Measurements from ENCODE around the gene DPCD. TPM values are rescaled to one million over a fixed set of nuclear protein-coding genes. Genes with fewer than 3 reads are reported as not detected.

Gene DPCD
- polyA plus RNA-seq, 2 donors, result 17.3 to 28.3 TPM

DNA sequence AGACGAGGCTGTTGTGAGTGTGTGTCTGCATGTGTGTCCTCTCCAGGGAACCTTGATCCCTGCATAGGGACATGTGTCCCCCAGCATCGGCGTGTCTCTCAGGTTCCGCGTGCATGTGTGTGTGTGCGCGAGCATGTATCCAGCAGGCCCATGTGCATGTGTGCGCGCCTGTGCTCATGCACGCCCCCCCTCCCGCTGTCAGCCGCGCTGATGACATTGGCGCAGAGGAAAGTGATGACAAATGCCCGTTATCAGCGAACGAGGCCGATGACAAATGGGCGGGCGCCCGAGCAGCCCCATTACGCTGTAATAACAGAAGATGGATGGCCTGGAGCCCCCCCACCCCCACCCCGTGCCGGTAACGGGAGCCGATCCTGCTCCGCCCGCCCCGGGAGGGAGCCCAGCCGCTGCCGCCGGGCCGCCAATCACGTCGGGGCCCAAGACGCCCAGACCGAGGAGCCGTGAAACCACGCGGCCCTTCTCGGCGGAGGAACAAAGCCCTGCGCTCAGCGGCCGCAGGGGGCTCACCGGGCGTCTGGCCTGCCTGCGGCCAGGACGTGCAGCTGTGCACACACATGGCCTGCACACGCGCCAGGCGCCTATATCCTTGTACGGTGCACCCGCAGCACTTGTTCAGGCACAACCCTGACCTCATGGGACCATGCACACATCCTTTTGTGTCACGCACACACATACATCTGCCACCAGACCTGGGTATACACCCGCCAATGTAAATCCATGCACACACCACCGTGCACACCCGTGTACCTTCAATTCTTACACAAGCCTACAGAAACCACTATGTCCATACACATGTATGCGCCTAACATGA, 21.6 kb upstream of the DPCD start:
- Histone ChIP-seq H3K4me1 (ENCODE audit: control insufficient read depth in 2 of 2, insufficient read depth in 2 of 2, low read length in 1 of 2) (peaks cover 0 to 20% of the 10 kb centered on the region in 2 donors), H3K27me3 (ENCODE audit: control insufficient read depth in 1 of 2, insufficient read depth in 2 of 2, low read length in 2 of 2) (peaks cover 0 to 9% of the 10 kb centered on the region in 2 donors), H3K36me3 (ENCODE audit: control insufficient read depth in 2 of 2, insufficient read depth in 2 of 2, low read length in 1 of 2) (no peaks in the 10 kb centered on the region), H3K27ac (ENCODE audit: low read depth in 2 of 2, low read length in 1 of 2) (no peak overlapping the region), H3K4me3 (ENCODE audit: low read depth in 1 of 2, low read length in 2 of 2) (no peak overlapping the region), H3K9me3 (ENCODE audit: control insufficient read depth in 2 of 2, insufficient read depth in 1 of 2, low read depth in 1 of 2, low read length in 1 of 2) (no peaks in the 10 kb centered on the region)
- 10 to 11% methylated on average over 59 of the region's 59 CpGs for WGBS, 2 donors

DNA sequence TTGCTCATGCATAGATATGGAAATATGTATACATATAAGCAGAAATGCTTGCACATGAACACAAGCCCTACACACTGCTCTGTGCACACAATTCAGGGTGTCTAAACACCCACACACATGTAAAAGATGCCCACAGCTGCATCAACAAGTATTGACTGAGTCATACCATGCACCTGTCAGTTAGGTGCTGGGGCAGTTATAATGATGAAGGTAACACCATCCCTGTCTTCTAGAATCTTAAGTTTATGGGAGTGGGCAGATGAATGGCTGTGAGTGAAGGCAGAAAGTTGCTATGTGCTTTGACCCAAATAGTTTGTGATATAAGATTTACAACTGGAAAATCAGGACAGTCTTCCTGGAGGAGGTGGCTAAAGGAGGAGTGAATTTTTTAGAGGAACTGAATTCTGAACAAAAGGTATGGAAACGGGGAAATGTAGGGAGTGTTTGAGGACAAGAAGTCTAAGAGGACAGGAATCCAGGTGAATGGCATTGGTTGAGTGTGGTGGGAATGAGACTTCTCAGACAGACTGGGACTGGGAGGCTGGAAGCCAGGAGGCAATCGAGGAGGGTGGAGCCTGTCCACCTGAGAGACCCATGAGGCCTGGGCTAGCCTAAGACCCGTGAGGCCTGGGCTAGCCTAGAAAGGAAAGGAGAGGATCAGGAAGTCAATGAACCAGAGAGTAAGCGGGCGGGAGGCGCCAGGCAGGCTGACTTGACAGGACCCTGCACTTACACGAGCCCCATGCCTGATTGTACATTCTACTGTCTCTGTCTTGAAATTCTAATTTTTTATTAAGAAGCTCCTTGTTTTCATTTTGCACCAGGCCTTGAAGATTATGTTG, 20.7 kb upstream of the DPCD start:
- H3K27ac ChIP-seq (ENCODE audit: low read depth in 2 of 2, low read length in 1 of 2), result no peak overlapping the region
- H3K4me1 ChIP-seq (ENCODE audit: control insufficient read depth in 2 of 2, insufficient read depth in 2 of 2, low read length in 1 of 2), result peaks cover 0 to 20% of the 10 kb centered on the region in 2 donors
- no peaks in the 10 kb centered on the region for H3K36me3 ChIP-seq (ENCODE audit: control insufficient read depth in 2 of 2, insufficient read depth in 2 of 2, low read length in 1 of 2)
- H3K27me3 ChIP-seq (ENCODE audit: control insufficient read depth in 1 of 2, insufficient read depth in 2 of 2, low read length in 2 of 2), result peaks cover 0 to 9% of the 10 kb centered on the region in 2 donors
- no peak overlapping the region for H3K4me3 ChIP-seq (ENCODE audit: low read depth in 1 of 2, low read length in 2 of 2)
- no peaks in the 10 kb centered on the region for H3K9me3 ChIP-seq (ENCODE audit: control insufficient read depth in 2 of 2, insufficient read depth in 1 of 2, low read depth in 1 of 2, low read length in 1 of 2)
- 55 to 57% methylated on average over 7 of the region's 7 CpGs for WGBS, 2 donors

DNA sequence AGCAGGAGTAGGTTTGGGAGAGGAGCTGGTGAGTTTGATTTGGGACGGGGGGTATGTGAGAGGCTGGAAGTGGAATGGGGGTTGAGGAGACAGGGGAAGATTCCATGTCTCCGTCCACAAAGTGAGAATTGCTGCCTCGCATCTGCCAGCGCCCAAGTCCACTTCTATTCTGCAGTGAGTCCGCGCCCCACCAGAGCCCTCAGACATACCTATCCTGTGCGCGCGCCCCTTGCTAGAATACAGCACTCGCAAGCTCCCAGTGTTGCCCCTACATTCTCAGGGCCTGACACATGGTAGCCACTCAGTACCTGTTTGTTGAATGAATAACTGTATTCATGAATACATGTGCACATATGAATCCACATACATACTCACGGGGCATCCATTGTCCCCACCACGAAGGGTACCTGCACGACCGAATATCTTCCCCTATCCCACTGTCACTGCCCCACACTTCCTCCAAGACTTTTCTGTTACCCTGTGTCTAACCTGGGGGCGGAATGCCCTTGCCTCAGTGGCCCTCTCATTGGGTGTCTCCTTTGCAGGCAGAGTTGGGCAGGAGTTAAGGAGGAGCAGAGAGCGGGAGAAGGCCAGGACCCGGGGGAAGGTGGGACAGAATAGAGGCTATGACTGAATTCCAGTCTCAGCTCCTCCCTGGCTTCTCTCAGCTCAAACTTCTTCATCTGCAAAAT, 19.9 kb upstream of the DPCD start:
- H3K9me3 ChIP-seq (ENCODE audit: control insufficient read depth in 2 of 2, insufficient read depth in 1 of 2, low read depth in 1 of 2, low read length in 1 of 2), result peaks cover 0 to 5% of the 10 kb centered on the region in 2 donors
- peaks cover 0 to 20% of the 10 kb centered on the region in 2 donors for H3K4me1 ChIP-seq (ENCODE audit: control insufficient read depth in 2 of 2, insufficient read depth in 2 of 2, low read length in 1 of 2)
- H3K4me3 ChIP-seq (ENCODE audit: low read depth in 1 of 2, low read length in 2 of 2), result no peak overlapping the region
- peaks cover 0 to 9% of the 10 kb centered on the region in 2 donors for H3K27me3 ChIP-seq (ENCODE audit: control insufficient read depth in 1 of 2, insufficient read depth in 2 of 2, low read length in 2 of 2)
- WGBS, 2 donors, result 82 to 84% methylated on average over 17 of the region's 17 CpGs
- H3K36me3 ChIP-seq (ENCODE audit: control insufficient read depth in 2 of 2, insufficient read depth in 2 of 2, low read length in 1 of 2), result no peaks in the 10 kb centered on the region
- no peak overlapping the region for H3K27ac ChIP-seq (ENCODE audit: low read depth in 2 of 2, low read length in 1 of 2)

DNA sequence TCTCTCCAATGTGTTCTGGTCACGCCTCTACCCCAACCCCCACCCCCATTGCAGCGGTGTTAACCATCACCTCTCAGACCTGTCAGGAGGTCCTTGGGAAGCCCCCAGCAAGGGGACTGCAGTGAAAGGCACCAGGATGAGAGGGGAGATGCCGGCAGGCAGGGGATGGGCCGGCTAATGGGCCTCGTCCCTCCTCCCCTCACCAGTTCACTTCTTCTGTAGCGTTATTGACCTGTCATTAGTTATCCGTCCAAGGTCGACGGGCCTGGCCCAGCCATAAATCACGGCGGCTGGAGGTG, 18.8 kb upstream of the DPCD start:
- Histone ChIP-seq H3K27me3 (ENCODE audit: control insufficient read depth in 1 of 2, insufficient read depth in 2 of 2, low read length in 2 of 2) (peaks cover 0 to 9% of the 10 kb centered on the region in 2 donors), H3K4me3 (ENCODE audit: low read depth in 1 of 2, low read length in 2 of 2) (no peak overlapping the region)

DNA sequence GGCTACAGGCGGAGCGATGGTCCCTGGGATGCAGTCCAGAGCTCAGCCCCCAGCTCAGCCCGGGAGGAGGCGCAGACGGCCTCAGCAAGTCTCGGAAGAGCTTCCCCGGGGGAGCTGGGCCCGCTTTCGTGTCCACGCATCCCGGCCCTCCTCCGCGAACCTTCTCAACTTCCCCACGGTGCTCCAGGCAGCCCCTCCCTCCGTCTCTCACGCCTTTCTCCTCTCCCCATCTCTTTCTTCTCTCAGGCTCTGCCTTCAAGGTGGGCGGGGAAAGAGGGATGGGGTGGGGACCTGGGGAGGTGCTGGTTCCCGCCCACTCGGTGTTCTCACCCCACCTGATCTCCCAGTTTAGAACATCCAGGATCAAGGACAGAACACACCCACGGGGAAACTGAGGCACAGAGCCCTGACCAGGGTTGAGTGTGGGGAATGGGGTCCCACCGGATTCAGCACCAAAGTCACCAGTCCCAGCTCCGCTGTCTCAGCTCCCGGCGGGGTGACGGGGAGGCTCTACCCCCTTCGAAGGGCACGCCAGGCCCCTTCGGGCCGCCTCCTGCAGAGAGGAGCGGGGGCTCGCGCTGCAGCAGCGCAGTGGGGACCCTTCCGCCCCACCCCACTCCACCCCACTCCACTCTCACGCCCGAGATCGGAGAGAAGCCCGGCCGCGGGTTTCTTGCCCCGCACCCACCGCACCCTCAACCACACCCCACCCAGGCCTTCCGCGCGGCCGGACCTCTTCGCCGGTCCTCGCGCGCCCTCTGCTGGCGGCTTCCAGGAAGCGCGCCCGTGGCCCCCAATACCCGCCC, 18.3 kb upstream of the DPCD start:
- peak overlapping the region; percentile 57 to 59 for H3K4me3 ChIP-seq (ENCODE audit: low read depth in 1 of 2, low read length in 2 of 2)
- WGBS, 2 donors, result 1 to 2% methylated on average over 46 to 56 of the region's 56 CpGs
- H3K4me1 ChIP-seq (ENCODE audit: control insufficient read depth in 2 of 2, insufficient read depth in 2 of 2, low read length in 1 of 2), result peaks cover 0 to 20% of the 10 kb centered on the region in 2 donors
- H3K9me3 ChIP-seq (ENCODE audit: control insufficient read depth in 2 of 2, insufficient read depth in 1 of 2, low read depth in 1 of 2, low read length in 1 of 2), result peaks cover 0 to 5% of the 10 kb centered on the region in 2 donors
- peak overlapping the region in 1 of 2 donors; percentile 47 for H3K27ac ChIP-seq (ENCODE audit: low read depth in 2 of 2, low read length in 1 of 2)
- H3K36me3 ChIP-seq (ENCODE audit: control insufficient read depth in 2 of 2, insufficient read depth in 2 of 2, low read length in 1 of 2), result no peaks in the 10 kb centered on the region
- peaks cover 0 to 9% of the 10 kb centered on the region in 2 donors for H3K27me3 ChIP-seq (ENCODE audit: control insufficient read depth in 1 of 2, insufficient read depth in 2 of 2, low read length in 2 of 2)

More for the DNA sequence above, 18.8 kb upstream of the DPCD start:
- Histone ChIP-seq H3K36me3 (ENCODE audit: control insufficient read depth in 2 of 2, insufficient read depth in 2 of 2, low read length in 1 of 2) (no peaks in the 10 kb centered on the region), H3K27ac (ENCODE audit: low read depth in 2 of 2, low read length in 1 of 2) (no peak overlapping the region), H3K9me3 (ENCODE audit: control insufficient read depth in 2 of 2, insufficient read depth in 1 of 2, low read depth in 1 of 2, low read length in 1 of 2) (peaks cover 0 to 5% of the 10 kb centered on the region in 2 donors), H3K4me1 (ENCODE audit: control insufficient read depth in 2 of 2, insufficient read depth in 2 of 2, low read length in 1 of 2) (peaks cover 0 to 20% of the 10 kb centered on the region in 2 donors)
- 10% methylated on average over 11 of the region's 11 CpGs for WGBS, 2 donors

DNA sequence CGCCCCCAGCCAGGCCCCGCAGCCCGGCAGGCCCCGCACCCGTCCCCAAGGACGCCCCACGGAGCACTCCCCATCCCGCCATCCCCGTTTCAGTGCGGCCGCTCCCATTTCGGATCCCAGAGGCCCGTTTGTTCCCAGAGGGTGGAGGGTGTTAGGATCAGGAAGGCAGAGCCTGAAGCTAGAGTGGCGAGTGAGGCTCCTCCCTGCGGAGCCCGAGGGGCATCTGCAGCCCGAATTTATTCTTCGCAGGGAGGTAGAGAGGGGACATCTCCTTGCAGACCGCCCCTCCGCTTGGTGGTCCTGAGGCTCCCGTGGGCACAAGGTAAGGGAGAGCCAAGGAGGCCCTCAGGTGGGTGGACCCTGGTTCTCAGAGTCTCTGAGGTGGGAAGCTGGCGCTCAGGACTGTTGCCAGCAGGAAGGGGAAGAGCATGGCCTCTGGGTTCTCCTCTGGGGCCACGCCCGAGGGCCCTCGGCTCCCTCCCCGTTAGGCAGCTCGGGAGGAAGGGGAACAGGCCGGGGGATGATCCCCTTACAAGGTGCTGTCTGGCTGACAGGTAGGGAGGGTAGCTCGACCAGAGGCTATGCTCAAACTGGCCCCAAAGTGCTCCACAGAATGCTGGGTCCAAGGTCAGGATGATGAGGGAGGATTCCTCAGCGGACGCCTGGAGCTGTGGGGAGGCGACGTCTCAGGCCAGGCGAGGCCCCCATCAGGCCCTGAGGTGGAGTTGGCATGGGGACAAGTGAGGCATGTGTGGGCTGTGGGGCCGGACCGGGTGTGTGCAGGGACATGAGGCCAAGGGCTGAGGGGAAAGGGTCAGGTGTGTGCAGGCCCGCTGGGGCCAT, 17.5 kb upstream of the DPCD start:
- 8% methylated on average over 36 to 37 of the region's 37 CpGs for WGBS, 2 donors
- Histone ChIP-seq H3K9me3 (ENCODE audit: control insufficient read depth in 2 of 2, insufficient read depth in 1 of 2, low read depth in 1 of 2, low read length in 1 of 2) (peaks cover 0 to 5% of the 10 kb centered on the region in 2 donors), H3K4me1 (ENCODE audit: control insufficient read depth in 2 of 2, insufficient read depth in 2 of 2, low read length in 1 of 2) (peaks cover 0 to 21% of the 10 kb centered on the region in 2 donors), H3K27ac (ENCODE audit: low read depth in 2 of 2, low read length in 1 of 2) (no peak overlapping the region), H3K27me3 (ENCODE audit: control insufficient read depth in 1 of 2, insufficient read depth in 2 of 2, low read length in 2 of 2) (peaks cover 0 to 9% of the 10 kb centered on the region in 2 donors), H3K36me3 (ENCODE audit: control insufficient read depth in 2 of 2, insufficient read depth in 2 of 2, low read length in 1 of 2) (no peaks in the 10 kb centered on the region), H3K4me3 (ENCODE audit: low read depth in 1 of 2, low read length in 2 of 2) (peak overlapping the region; percentile 12 to 59)

DNA sequence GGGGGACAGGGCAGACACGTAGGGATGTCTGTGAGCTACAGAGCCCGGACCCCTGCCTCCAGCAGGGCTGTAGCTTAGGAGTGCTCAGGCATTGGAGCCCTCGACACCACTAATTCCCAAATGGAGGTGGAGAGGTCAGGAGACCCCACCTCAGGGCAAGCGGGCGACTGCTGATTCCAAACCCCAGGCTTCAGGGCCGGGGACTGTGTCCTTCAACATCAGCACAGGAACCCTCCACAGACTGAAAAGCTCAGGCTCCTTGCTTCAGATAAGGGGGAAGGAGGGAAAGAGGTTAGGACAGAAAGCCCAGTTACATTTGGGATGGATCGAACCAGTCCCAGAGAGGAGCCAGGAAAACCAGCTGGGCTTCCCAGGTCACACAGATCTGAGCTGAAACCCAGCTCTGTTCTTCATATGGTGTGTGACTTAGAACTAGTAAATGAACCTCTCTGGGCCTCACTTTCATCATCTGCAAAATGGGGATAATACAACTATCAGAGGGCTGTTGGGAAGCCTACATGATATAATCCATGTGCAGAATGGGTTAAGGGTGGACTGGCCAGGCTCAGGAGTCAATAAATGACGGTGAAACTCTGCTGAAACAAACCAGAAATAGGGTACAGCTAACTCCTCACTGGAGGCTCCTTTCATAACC, 16.7 kb upstream of the DPCD start:
- Histone ChIP-seq H3K27ac (ENCODE audit: low read depth in 2 of 2, low read length in 1 of 2) (no peak overlapping the region), H3K36me3 (ENCODE audit: control insufficient read depth in 2 of 2, insufficient read depth in 2 of 2, low read length in 1 of 2) (no peaks in the 10 kb centered on the region), H3K9me3 (ENCODE audit: control insufficient read depth in 2 of 2, insufficient read depth in 1 of 2, low read depth in 1 of 2, low read length in 1 of 2) (peaks cover 0 to 5% of the 10 kb centered on the region in 2 donors), H3K4me3 (ENCODE audit: low read depth in 1 of 2, low read length in 2 of 2) (no peak overlapping the region), H3K27me3 (ENCODE audit: control insufficient read depth in 1 of 2, insufficient read depth in 2 of 2, low read length in 2 of 2) (peaks cover 0 to 4% of the 10 kb centered on the region in 2 donors), H3K4me1 (ENCODE audit: control insufficient read depth in 2 of 2, insufficient read depth in 2 of 2, low read length in 1 of 2) (peaks cover 0 to 17% of the 10 kb centered on the region in 2 donors)
- 64 to 73% methylated on average over 8 of the region's 8 CpGs for WGBS, 2 donors

DNA sequence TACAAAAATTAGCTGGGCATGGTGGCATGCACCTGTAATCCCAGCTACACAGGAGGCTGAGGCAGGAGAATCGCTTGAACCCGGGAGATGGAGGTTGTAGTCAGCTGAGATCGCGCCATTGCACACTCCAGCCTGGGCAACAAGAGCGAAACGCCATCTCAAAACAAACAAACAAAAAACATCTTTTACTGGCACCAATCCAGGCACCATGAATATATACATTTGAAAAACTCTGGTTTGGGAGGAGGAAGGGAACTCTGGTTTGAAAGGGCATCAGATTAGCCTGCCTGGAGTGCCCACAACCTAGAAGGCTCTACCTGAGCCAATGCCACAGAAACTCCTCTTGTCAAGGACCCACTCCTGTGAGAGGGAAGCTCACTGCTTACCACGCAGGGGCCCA, 16.0 kb upstream of the DPCD start:
- Histone ChIP-seq H3K27me3 (ENCODE audit: control insufficient read depth in 1 of 2, insufficient read depth in 2 of 2, low read length in 2 of 2) (peaks cover 0 to 2% of the 10 kb centered on the region in 2 donors), H3K4me1 (ENCODE audit: control insufficient read depth in 2 of 2, insufficient read depth in 2 of 2, low read length in 1 of 2) (peaks cover 0 to 13% of the 10 kb centered on the region in 2 donors), H3K27ac (ENCODE audit: low read depth in 2 of 2, low read length in 1 of 2) (no peak overlapping the region), H3K4me3 (ENCODE audit: low read depth in 1 of 2, low read length in 2 of 2) (no peak overlapping the region), H3K9me3 (ENCODE audit: control insufficient read depth in 2 of 2, insufficient read depth in 1 of 2, low read depth in 1 of 2, low read length in 1 of 2) (peaks cover 0 to 5% of the 10 kb centered on the region in 2 donors), H3K36me3 (ENCODE audit: control insufficient read depth in 2 of 2, insufficient read depth in 2 of 2, low read length in 1 of 2) (no peaks in the 10 kb centered on the region)
- WGBS, 2 donors, result 87 to 90% methylated on average over 7 of the region's 7 CpGs

Data from esophagus (tissue), 2 donors.